Endothelial cell (in vitro differentiated cells): ENCODE data around the gene GNAT2. TPM values are rescaled to one million over a fixed set of nuclear protein-coding genes. Genes with fewer than 3 reads are reported as not detected.

Source experiments
- DNase-seq: peaks from one replicate; pipeline ENCODE4 v3.0.0; 2021; ENCODE audit warnings: low spot score
- H3K27ac Mint-ChIP-seq: one replicate; pipeline ENCODE4 v1.8.0; 2021; ENCODE audit warnings: mixed read lengths, inconsistent platforms; ENCODE audit not compliant: unreplicated experiment
- H3K27me3 Mint-ChIP-seq: one replicate; pipeline ENCODE4 v1.8.0; 2021; ENCODE audit warnings: mild to moderate bottlenecking, moderate library complexity, mixed read lengths, inconsistent platforms; ENCODE audit not compliant: unreplicated experiment
- H3K36me3 Mint-ChIP-seq: one replicate; pipeline ENCODE4 v1.8.0; 2021; ENCODE audit warnings: mild to moderate bottlenecking, low read depth, mixed read lengths, inconsistent platforms; ENCODE audit not compliant: unreplicated experiment
- H3K4me1 Mint-ChIP-seq: one replicate; pipeline ENCODE4 v1.8.0; 2021; ENCODE audit warnings: mild to moderate bottlenecking, mixed read lengths, inconsistent platforms; ENCODE audit not compliant: unreplicated experiment
- H3K4me3 Mint-ChIP-seq: one replicate; pipeline ENCODE4 v1.8.0; 2021; ENCODE audit warnings: mild to moderate bottlenecking, mixed read lengths, inconsistent platforms; ENCODE audit not compliant: unreplicated experiment
- H3K9me3 Mint-ChIP-seq: one replicate; pipeline ENCODE4 v1.8.0; 2021; ENCODE audit warnings: mixed read lengths, inconsistent platforms; ENCODE audit not compliant: unreplicated experiment
- long read RNA-seq: library from polyadenylated mRNA; unstranded; transcript quantifications from one replicate; pipeline ENCODE4 v2.0.0, GENCODE V29; 2020; ENCODE audit not compliant: unreplicated experiment
- total RNA-seq: library from RNA; stranded (reverse); fragmentation: NEBNext Ultra II Directional; extraction: Animal tissue kit (Norgen Biotek cat#: 25700); gene quantifications from one replicate; pipeline ENCODE4 v1.2.1, GENCODE V29; 2021; ENCODE audit not compliant: unreplicated experiment
- TF ChIP-seq, protein P1 (sequence below): fragments of 200-600 bp; sonication (generic); IDR thresholded peaks from one replicate; pipeline ENCODE4 v1.5.0; 2021; ENCODE audit warnings: antibody characterized with exemption; ENCODE audit not compliant: unreplicated experiment

GNAT2 gene
- 0.26 TPM for total RNA-seq
- long read RNA-seq, partial matches to known transcripts: 0 of 3 reads
- long read RNA-seq, other reads (novel, unspliced or antisense): 3 of 3 reads

DNA sequence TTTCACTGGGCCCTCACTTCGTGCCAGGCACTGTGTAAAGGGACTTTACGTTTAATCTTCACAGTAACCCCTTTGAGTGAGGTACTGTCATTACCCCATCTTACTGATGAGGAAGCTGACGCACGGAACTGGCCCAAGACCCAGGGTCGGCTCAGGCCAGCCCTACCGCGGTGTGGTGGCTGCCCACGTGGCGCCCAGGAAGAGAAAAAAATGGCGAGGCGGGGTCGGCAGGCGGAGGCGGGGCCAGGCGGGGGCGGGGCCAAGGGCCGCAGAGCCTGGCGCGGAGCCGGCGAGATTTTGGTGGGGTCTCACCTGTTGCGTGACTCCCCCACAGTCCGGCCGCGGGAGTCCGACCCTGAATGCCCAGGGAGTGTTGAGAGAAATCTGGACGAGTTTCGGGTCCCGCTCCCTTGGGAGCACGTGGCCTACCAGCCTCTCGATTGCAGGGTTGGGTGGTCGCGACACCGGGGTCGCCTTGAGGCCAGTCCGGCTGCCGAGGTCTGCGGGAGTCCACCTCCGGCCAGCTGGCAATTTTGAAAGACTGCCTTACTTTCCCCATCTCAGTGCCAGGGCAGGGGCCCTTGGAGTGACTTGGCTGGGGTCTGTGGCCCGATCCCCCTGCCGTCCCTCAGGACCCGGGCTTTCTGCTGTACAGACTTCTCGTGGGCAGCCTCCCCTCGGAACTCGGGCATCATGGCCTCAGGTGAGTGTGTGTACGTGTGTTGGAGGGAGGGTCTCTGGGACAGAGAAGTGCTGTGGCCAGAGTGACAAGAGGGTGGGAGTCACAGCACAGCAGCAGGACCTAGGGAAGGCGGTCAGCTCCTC is at the start of gene GNAT2, which contains the start of gene AMPD2:
GNAT2 (minus strand) TSS at position 41 of the 825 bp plus-strand sequence. CDS start 6,746 bp downstream, outside the sequence.
AMPD2 (plus strand) TSS at position 262 of the 825 bp plus-strand sequence. CDS start 1,339 bp downstream, outside the sequence.
- TF ChIP-seq, protein P1, sequence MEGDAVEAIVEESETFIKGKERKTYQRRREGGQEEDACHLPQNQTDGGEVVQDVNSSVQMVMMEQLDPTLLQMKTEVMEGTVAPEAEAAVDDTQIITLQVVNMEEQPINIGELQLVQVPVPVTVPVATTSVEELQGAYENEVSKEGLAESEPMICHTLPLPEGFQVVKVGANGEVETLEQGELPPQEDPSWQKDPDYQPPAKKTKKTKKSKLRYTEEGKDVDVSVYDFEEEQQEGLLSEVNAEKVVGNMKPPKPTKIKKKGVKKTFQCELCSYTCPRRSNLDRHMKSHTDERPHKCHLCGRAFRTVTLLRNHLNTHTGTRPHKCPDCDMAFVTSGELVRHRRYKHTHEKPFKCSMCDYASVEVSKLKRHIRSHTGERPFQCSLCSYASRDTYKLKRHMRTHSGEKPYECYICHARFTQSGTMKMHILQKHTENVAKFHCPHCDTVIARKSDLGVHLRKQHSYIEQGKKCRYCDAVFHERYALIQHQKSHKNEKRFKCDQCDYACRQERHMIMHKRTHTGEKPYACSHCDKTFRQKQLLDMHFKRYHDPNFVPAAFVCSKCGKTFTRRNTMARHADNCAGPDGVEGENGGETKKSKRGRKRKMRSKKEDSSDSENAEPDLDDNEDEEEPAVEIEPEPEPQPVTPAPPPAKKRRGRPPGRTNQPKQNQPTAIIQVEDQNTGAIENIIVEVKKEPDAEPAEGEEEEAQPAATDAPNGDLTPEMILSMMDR: no peak
- H3K4me3 Mint-ChIP-seq: peak within 1 kb of the TSS; percentile 97
- H3K27me3 Mint-ChIP-seq: peaks cover 22% of the 10 kb centered on the region
- H3K4me1 Mint-ChIP-seq: peaks cover 53% of the 10 kb centered on the region
- H3K36me3 Mint-ChIP-seq: no peaks in the 10 kb centered on the region
- H3K27ac Mint-ChIP-seq: peak within 1 kb of the TSS; percentile 97
- peak; percentile 55 for DNase-seq
- H3K9me3 Mint-ChIP-seq: no peaks in the 10 kb centered on the region

DNA sequence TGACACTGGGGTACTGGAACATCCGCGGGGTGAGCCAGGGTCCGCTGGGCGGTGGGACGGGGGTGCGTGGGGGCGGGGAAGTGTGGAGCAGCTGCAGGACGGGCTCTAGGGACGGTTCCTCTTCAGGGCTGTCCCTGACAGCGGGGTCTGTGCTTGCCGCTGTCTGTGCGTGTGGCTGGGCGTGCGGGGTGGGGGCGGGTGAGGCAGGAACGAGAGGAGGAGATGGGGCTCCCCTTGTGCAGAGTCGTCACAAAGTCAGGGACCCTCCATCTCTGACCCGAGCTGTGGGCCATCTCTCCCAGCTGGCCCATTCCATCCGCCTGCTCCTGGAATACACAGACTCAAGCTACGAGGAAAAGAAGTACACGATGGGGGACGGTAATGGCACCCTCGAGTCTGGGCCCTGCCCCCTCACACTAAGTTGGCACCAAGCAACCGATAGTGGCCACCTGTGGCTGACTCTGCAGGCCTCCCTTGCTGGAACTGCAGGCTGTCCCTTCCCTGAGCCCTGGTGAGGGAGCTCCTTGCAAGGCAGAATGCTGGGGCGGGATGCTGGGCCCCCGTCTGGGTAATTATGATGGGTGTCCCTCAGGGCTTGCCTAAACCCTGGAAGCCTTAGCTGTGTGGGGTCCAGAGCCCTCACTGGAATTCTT is 48.8 kb upstream of the GNAT2 start:
- peaks cover 6% of the 10 kb centered on the region for H3K4me1 Mint-ChIP-seq
- no peak overlapping the region for H3K27ac Mint-ChIP-seq

DNA sequence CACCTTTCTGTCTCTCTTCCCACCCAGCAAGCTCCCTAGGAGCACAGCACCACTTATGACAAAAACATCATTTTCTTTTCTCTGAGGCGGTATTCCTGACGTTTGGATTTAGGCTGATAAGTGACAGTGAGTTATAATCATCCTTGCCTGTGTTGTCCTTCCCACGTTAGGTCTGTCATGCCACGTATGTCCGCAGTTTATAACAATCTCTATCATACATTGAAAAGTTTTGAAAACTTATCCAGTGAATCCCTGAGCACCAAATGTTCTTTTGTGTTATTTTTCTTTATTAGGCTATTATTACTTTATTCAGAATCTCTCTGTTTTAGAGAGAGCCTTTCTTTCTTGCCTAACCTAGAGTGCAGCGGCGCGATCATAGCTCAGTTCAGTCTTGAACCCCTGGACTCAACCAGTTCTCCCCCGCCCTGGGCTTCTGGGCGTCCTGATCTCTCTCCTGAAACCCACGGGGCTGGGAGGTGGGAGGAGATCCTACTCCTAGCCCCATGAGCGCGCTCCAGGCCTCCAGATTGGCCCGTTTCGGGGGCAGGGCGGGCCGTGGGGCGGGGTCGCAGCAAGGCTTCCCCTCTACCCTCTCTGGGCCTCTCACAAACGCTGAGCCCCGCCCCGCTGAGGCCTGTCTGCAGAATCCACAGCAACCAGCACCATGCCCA is 48.2 kb upstream of the GNAT2 start, which contains the start of gene GSTM2:
GSTM2 (plus strand) TSS at position 606 of the 671 bp plus-strand sequence; CDS start at position 665, 59 bp downstream.
- H3K4me3 Mint-ChIP-seq: peak within 1 kb of the TSS; percentile 73
- H3K4me1 Mint-ChIP-seq: peaks cover 6% of the 10 kb centered on the region
- H3K36me3 Mint-ChIP-seq: peaks cover 7% of the 10 kb centered on the region
- peak; percentile 83 for DNase-seq
- no peaks in the 10 kb centered on the region for H3K9me3 Mint-ChIP-seq
- H3K27me3 Mint-ChIP-seq: no peaks in the 10 kb centered on the region
- TF ChIP-seq, protein P1: no peak
- no peak within 1 kb of the TSS for H3K27ac Mint-ChIP-seq

More for the DNA sequence above, 48.8 kb upstream of the GNAT2 start:
- no peak for DNase-seq
- Mint-ChIP-seq H3K4me3 (peak overlapping the region; percentile 73), H3K36me3 (peaks cover 7% of the 10 kb centered on the region), H3K27me3 (no peaks in the 10 kb centered on the region), H3K9me3 (no peaks in the 10 kb centered on the region)
- TF ChIP-seq, protein P1: no peak

DNA sequence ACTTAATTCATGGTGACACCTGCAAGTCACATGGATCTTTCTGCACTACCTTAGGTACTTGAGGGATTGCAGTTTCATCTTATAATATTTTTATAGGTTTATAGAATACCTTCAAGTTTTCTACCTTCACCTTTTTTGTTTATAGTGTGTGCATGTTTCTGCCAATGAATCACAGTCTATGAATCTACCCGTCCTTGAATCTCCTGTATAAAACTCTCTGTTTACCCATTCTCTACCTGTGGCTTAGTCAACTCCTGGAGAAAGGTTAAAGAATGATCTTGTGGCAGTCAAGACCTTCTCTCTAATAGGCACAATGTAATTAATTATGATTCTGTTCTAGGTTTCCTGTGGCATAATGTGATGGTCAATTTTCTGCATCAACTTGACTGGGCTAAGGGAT is 45.3 kb upstream of the GNAT2 start:
- Mint-ChIP-seq H3K9me3 (no peaks in the 10 kb centered on the region), H3K27ac (no peak overlapping the region), H3K4me3 (no peak overlapping the region), H3K4me1 (peaks cover 6% of the 10 kb centered on the region), H3K27me3 (peaks cover 2% of the 10 kb centered on the region), H3K36me3 (no peaks in the 10 kb centered on the region)
- TF ChIP-seq, protein P1: no peak
- DNase-seq: no peak
